Activated CD8-positive, alpha-beta memory T cell treated with anti-CD3 and anti-CD28 coated beads for 24 hours (primary cell): ENCODE measurements around the gene RRP8.

ENCODE experiments used
- DNase-seq: peaks from one replicate; pipeline ENCODE4 v3.0.0-alpha.2; 2020

The RRP8 gene

DNA sequence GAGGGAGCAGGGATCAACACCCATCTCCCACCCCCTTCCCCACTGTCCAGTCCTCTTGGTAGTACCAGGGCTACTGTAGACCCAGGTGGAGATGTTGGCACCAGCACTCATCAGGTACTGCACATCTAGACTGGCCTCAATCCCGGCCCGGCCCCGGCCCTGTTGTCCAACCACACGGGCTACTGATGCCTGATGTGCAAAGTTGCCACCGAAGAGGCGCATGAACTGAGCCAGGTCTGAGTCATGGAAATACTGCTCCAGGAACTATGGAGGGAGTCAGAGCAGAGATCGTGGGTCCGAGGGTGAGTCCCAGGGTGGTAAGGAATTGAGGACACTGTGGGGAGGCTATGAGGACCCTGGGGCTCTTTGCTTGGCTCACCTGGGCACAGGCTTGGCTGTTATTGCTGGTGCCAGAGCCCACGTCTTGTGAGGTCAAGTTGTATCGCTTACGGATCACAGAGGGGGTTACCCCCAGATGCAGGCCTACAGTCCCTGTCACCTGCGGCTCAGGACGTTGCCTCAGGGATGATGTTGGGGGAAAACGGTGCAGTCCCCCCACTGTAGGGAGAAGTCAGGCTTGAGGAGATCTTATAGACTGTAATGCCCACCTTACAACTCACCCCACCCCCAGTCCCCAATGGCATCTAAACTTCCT, 13.3 kb upstream of the RRP8 start:
- DNase-seq = no peak

DNA sequence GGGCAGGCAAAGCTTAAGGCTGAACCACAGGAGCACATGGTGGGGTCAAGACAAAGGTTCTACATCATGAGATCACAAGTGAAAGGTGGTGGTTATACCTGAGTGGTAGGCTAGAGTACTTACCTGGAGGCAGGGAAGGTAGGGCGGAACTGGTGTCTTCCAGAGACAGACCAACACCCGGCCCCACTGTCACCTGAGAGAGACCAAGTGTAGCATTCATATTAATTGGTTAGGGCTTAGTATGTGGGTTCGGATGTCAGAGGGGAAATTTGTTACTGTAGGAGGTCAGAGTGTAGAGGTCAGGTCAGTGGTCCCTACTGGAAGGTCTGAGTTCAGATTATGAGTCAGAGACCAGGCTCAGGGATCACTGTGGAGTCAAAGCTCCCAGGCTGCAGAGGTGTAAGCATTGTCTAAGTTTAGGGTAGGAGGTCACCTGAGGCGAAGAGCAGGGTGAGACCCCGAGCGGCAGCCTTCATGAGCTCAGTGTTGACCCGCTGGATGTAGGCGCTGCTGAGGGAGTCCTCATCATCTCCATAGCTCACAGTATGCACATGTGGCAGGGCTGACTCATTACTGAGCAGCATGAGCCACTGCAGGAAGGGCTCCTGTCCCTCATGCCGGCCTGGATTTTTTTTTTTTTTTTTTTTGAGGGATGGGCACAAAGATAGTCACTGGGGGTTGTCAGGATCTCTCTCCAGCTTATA, 12.6 kb upstream of the RRP8 start:
- DNase-seq = no peak

DNA sequence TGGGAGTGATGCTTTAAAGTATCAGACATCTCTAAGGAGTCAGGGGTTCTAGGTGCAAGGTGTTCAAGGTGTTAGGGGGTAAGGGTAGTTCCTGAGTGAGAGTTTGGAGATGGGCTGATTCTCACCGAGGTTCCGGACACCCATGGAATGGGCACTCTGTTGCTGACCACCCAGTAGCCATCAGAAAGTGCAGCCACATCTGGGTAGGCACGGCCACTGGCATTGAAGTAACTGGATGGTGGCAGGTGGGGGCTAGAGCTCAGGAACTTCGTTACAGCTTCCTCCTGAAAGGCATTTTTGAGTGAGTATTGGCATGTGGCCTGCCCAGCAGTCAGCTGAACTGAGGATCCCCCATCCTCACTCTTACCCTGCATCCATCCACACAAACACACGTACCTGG, 11.6 kb upstream of the RRP8 start:
- DNase-seq = no peak

DNA sequence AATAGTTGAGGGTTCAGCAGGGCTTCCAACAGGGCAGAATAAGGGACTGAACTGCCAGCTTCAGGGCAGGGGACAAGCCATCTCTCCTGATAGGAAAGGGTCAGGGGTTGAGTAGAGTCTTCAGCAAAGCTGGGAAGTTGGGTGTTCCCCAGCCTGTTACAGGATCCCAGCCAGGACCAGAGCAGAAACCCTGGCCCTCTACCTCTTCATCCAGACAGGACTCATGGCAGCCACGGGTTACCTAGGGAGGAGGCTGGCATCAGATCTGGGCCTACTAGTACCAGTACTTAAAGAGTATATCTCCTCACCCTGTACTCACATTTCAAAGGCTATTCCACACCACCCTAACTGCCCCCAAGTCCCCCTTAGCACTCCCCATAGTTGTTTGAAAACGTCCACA, 11.0 kb upstream of the RRP8 start:
- no peak for DNase-seq

DNA sequence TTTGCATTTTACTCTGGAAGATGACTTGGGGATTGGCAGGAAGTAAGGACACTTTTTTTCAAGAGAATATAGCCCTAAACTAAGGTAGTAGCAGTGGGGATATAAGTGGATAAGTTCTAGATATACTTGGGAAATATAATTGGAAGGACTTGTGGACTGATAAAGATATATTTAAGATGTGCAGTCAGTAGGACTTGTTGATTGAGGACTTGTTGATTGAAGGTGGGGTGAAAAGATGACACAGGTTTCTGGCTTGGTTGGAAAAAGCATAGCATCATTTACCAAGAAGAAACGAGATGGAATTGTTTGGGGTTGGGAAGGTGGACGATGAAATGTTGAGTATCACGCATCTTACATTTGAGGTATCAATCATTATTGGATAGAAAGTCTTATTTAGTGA, 10.1 kb upstream of the RRP8 start:
- DNase-seq = no peak

DNA sequence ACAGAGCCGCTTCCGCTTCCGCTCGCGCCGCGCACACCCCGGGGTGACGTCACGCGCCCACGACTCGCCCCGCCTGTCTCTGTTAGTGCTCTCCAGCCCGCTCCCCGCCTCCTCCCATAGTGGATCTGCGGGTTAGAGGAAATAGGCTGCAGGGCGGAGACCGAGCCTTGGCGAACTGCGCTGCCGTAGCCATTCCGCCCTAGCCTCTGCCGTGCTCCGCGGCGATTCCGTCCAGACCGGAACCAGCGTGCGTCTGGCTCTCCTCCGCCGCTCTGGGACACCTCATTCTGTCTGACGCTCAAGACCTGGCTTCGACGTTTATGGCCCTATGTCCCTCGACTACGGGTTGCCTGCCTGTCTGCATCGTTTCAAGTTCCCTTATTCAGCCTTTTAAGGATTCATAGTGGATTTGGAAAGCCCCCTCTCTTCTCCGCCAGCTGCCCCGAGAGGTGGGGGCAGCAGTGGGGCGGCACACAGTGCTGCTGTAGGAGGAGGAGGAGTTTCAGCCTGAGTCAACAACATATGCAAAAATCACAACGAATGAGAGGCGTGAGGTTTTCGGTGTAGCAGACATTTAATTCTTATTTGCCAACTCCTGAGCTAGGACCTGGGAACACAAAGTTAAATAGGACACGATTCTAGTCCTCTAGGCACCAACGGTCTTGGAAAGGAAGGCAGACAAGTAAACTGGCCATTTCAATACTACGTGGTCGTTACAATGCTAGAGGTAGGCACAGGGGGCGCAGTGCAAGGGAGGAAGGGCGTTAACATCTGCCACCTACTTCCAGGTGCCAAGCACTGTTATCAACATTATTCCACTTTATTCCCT, 9.0 kb upstream of the RRP8 start, which contains the start of gene TAF10:
Gene TAF10 (minus strand): TSS at position 4 of the 829 bp plus-strand sequence. CDS start 27 bp downstream, outside the sequence.
- DNase-seq = peak; percentile 96

DNA sequence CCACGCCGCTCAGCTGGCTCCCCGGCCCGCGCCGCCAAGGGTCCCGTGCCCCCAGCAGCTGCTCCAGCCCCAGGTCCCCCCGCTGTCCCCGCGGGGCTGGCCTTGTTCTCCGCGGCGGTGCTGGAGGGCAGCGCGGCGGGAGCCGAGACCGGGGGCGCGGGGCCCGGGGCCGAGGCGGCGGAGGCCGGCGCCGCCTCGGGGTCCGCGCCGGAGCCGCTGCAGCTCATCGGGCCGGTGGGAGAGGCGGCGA, 8.5 kb upstream of the RRP8 start:
- DNase-seq = no peak

DNA sequence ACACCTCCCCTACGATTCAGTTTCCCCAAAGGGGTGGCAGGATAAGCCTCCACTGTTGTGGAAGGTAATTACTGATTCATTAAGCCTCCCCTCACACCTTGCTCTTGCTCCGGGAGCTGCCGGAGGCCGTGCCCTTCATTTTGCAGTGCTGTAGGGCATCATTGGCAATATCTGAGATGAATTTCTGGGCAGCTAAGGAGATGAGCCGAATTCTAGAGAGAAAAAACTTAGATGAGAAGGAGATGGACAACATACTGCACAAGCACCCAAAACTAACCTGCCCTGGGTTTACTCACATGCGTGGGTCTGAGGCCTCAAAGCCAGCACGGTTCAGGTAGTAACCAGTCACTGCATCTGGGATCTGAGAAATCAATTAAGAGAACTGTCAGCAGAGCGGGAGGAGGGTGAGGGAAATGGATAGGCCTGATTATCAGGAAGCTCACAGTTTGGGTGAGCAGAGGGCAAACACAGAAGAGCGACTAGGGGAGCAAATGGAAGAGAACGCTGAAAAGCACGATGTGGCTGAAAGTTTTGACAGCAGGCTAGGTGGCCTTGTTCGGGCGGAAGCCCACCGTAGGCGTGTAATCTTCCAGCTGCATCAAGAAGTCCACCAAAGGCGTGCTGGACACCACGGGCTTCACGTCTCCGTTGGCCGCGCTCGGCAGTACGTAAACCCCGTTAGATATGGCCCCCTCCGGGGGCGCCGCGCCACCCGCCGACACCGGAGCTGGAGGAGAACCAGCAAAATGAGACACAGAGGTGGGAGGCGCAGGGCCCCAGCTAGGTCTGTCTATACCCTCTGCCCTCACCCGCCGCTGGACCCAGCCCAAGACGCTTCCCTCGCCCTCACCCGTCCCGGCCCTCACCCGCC, 7.9 kb upstream of the RRP8 start:
- DNase-seq = no peak

DNA sequence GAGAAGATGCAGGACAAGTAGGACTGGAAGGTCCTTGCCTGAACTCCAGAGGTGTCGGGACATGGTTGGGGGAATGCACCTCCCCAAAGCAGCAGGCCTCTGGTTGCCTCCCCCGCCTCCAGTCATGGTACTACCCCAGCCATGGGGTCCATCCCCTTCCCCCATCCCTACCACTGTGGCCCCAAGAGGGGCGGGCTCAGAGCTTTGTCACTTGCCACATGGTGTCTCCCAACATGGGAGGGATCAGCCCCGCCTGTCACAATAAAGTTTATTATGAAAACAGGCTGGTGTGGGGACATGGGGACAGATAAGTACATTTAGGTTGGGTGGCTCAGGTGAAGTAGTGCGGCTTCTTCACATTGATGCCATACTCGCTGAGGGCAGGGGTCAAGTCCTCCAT, 7.2 kb upstream of the RRP8 start:
- peak; percentile 54 for DNase-seq

DNA sequence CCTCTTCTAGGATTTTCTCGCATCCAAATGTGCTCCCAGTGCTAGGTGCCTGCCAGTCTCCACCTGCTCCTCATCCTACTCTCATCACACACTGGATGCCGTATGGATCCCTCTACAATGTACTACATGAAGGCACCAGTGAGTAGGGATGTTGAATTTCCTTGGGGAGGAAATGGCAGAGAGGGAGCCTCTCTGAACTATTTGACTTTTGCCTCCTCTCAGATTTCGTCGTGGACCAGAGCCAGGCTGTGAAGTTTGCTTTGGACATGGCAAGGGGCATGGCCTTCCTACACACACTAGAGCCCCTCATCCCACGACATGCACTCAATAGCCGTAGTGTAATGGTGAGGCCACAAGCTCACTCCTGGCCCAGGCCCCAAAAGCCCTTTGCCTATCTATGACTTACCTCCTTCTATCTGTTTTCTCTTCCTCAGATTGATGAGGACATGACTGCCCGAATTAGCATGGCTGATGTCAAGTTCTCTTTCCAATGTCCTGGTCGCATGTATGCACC, 6.1 kb upstream of the RRP8 start:
- DNase-seq = peak; percentile 53

DNA sequence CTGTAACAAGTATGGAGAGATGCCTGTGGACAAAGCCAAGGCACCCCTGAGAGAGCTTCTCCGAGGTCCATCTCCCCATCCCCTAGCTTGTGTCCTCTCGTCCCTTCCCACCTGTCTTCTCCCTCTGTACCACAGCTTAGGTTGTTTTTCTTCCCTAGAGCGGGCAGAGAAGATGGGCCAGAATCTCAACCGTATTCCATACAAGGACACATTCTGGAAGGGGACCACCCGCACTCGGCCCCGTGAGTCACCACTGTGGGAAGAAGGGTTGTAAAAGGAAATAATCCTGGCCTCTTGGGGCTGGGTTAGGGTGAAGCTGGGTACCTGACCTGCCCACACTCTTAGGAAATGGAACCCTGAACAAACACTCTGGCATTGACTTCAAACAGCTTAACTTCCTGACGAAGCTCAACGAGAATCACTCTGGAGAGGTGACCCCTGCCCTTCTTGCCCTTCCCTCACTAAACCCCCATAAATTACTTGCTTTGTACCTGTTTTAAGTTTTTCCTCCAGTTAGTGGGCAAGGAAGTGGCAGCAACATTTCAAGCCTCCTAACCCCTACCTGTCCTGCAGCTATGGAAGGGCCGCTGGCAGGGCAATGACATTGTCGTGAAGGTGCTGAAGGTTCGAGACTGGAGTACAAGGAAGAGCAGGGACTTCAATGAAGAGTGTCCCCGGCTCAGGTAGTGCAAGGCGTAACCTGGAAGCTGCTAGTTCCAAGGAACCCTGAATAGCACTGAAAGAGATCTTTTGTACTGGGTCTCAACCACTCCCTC, 5.5 kb upstream of the RRP8 start:
- peak; percentile 55 for DNase-seq

DNA sequence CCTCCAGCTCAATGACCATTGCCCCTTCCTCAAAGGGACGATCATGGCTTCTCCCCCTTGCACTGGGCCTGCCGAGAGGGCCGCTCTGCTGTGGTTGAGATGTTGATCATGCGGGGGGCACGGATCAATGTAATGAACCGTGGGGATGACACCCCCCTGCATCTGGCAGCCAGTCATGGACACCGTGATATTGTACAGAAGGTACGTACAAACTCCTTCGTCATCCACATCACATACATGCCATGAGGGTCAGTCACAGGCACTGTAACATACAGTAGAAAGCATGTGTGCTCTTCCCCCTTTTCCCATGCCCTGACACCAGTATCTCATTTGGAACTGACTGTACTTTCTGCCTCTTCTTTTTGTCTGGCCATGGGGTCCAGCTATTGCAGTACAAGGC, 4.6 kb upstream of the RRP8 start:
- peak; percentile 56 for DNase-seq

DNA sequence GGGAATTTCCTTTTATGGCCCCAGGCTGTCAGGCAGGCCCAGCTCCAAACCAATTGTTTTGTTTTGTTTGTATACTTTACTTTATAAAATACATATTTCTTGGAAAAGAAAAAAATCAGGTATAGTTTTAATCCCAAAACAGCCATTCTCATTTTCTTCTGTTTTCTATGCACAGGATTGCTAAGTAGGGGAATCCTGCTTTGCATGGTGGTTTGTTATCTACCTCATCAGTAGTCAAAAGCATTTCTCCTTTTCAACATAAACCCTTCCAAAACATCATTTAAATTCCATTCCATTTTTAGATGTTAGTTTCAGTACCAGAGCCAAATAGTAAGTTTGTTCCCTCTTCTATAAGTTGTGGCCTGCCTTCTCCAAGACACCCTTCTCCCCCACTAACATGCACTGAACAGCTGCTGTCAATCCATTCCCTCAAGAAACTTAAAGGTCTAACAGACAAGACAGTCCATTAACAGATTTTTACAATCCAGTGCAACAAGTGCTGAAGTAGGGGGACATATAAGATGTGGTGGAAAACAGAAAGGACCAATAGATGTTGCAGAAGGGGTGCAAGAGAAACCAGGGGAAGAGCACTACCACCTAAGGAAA, 3.9 kb upstream of the RRP8 start:
- DNase-seq = no peak

DNA sequence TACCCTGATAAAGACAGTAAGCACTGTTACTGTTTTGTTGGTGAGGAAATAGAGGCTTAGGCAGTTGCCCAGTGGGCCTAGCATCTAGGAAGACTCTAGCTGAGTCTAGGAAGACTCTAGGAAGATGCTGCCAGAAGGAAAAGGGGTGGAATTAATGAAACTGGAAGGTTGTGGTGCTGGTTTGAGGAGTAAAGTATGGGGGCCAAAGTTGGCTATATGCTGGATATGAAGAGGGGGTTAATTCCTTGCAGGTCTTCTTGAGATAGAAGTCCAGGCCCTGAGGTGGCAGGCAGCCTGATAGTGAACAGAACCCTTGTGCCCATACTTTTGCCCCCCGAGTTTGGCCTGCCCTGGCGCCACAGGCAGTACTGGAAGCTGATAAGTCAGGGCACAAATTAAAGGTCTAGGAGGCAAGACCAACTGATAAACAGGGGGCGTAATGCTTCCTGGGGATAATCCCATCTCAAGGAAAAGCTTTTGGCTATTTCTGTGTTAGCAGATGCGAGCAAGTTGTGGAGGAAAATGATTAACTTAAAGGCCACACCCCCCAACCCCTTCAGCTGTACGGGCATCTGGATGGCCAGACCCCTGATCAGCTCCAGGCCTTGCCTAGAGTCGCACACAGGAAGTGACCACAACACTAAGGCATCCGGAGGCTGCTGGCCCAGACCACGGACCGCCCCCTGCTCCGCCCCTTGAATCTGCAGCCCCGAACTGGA, 3.2 kb upstream of the RRP8 start:
- DNase-seq = peak; percentile 72

DNA sequence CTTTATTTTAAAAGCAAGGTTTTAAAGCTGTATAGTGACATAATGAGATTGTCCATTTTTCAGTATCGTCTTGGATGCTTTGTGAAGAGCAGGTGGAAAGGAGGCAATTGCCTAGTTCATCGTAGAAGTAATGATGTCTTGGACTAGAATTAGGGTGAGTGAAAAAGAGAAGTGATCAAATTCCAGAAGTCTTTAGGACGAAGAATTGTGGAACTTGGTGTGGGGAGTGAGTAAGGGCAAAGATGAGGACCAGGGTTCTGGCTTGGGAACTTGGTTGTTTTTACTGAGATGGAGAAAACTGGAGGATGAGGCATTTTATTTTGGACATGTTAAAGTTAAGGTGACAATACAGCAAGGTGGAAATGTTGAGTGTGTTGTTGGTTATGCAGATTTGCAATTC, 1.4 kb upstream of the RRP8 start:
- no peak for DNase-seq

DNA sequence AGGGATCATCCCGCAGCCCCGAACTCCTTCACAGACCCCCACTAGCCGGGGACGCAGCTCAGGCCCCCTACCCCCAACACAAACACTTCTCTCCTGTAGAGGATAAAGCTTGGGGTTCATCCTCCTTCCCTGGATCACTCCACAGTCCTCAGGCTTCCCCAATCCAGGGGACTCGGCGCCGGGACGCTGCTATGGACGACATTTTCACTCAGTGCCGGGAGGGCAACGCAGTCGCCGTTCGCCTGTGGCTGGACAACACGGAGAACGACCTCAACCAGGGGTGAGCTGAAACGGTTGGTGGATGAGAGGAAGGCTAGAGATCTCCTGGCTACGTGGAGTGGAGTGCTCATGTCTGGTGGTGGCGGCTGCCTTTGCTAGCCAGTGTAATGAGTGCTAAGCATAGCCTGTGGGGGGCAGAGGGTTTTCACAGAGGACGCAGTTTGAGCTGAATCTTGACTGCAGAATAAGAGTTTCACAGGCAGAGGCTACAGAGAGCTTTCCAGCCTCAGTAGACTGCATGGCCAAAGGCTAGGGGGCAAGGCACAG, 738 bp upstream of the RRP8 start:
- DNase-seq = peak; percentile 73

DNA sequence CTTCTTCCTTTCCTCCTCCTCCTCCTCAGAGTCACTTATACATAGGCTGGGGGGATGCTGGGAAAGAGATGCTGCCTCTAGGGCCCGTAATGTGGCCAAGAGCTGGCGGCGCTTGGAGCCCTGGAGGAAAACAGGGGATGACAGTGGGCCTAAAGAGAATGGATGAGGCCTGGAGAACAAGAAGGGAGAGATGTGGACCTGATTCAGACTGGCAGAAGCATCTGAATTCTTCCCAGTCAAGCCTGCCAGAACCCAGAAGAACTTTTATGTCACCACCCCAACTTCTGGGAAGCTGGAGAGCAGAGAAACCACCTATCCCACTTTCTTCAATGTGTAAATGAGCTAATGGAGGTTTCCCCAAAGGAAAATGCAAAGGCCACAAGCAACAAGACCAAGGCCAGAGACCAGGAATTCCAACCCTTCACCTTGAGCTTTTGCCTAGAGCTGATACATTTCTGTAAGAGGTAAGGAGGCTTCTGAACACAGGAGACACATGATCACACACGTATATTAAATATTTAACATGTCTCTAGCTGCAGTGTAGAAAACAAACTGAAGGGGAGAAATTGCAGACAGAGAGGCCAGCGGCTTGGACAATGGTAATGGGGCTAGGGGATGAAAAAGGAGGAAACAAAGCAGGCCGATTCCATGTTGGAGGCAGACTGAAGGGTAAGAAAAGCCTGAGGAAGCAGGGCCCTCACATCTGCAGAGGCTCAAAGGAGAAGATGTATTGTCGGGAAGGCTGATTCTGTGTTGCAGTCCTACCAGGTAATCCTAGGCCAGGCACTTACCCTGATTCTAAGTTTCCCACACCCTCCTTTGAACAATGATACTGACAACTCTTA, 1.1 kb downstream of the RRP8 start:
- DNase-seq = peak; percentile 50

DNA sequence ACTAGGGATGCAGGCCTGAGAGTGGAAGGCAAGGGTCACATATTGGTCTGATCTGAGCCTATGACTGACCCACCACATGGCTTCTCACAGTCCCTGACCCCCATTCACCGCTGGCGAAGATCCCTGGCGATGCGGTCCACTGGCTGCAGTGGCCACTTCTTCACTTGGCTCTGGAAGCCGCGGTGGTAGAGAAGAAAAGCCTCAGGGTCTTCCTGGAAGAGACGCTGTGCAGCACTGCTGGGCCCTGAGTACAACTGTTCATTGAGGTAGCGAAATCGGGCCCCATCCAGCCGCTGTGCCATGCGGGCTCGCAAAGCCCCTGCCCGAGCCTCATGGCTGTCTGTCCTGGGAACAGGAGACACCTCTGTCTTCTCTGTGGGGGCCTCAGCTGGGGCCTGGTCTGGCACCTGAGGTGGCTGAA, 2.4 kb downstream of the RRP8 start:
- DNase-seq = no peak

DNA sequence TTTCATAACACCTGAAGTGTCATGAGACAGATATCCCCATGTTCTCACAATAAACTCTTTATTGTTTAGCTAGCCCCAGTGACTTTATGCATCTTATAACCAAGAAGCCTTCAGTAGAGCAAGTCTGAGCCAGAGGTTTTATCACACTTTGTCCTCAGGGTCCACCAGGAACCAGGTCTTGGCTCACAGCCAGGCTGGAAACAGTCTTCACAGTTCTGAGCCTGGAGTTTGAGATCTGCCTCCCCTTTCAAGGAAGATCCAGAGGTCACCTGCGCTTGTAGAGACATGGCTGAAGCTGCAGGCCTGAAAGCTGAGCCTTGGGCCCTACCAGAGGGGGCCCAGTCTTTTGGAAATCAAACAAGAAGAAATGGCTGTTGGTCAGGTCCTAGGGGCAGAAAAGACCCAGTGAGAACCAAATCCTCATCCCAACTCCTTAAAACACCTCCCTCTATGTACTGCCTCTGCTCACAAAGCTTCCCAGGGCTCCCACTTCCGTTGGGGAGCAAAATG, 3.5 kb downstream of the RRP8 start:
- DNase-seq = no peak
